ENCODE data around the gene CACNA1C. TPM values are rescaled to one million over a fixed set of nuclear protein-coding genes. Genes with fewer than 3 reads are reported as not detected.

Gene CACNA1C
- total and polyA plus RNA-seq, 2 of the 4 experiments (the other 2 are of a cell fraction) = 1.6 to 2.6 TPM

DNA sequence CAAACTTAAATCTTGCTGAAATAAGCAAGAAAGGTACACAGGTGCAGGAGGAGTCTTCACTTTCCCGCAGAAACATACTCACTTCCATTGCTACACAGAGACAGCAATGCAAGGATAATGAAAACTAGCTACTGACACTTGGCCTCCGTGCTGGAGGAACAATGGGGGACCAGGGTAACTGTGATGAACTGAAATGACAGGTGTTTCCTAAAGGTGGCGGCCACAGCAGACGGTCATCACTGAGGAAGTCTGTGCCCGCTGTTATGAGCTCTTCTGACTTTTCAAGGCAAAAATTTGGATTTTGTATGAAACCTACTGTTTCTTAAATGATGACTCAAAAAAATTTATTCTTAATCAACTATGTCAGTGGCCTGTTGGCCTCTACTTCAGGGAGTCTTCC lies 189.4 kb downstream of the CACNA1C start:
- no peak overlapping the region for H4K8ac ChIP-seq (ENCODE audit: low read depth in 2 of 2, low read length in 2 of 2)
- BruUV-seq (replicated peaks) = no TSS peak
- no peak overlapping the region for H2AK5ac ChIP-seq (ENCODE audit: low read depth, low read length)
- intact Hi-C loops (cut with micrococcal nuclease) (no loop called here), in situ Hi-C loops (cut with MboI; ENCODE audit: low sequenced_read_pairs) (no loop called here), dilution Hi-C loops (cut with HindIII; ENCODE audit: low sequenced_read_pairs, unreplicated experiment) (no loop called here)
- POLR2A ChIA-PET (ENCODE audit: unreplicated experiment) = no interaction called here
- peaks cover 29% of the 10 kb centered on the region for H3K4me1 ChIP-seq (ENCODE audit: control insufficient read depth, insufficient read depth, low read length)
- no peak overlapping the region for H4K5ac ChIP-seq (ENCODE audit: low read depth, low read length)
- 0 out of 2 replicates have a peak, but pooled peaks cover 3% of the 10 kb centered on the region for H4K20me1 ChIP-seq (ENCODE audit: insufficient read depth, low read length)
- H2BK120ac ChIP-seq (ENCODE audit: low read depth, low read length) = no peak overlapping the region
- no peak overlapping the region for H3K4me3 ChIP-seq (ENCODE audit: insufficient read depth, low read depth, low read length)
- H3K79me1 ChIP-seq (ENCODE audit: low read depth in 1 of 2, low read length in 2 of 2) = peaks cover 0 to 31% of the 10 kb centered on the region in 2 experiments; a peak in 3 of 4 replicates
- no peaks in the 10 kb centered on the region for H3K27me3 ChIP-seq (ENCODE audit: control insufficient read depth, insufficient read depth, low read length)
- 20% methylated on average over 1 of the region's 5 CpGs; no CpG with 5 or more reads in 1 of the 2 experiments for WGBS, 2 experiments (ENCODE audit: extremely low coverage in 2 of 2, insufficient read length in 1 of 2)
- H3K9ac ChIP-seq (ENCODE audit: low read depth, low read length) = no peak overlapping the region
- TF ChIP-seq SMC3 (IDR thresholded peaks at IDR 0.05; ENCODE audit: low read depth, low read length) (no peak), CEBPB (IDR thresholded peaks at IDR 0.05; ENCODE audit: low read depth, low read length) (no peak), MXI1 (IDR thresholded peaks at IDR 0.05; ENCODE audit: borderline replicate concordance, low read depth, low read length) (no peak), RCOR1 (IDR thresholded peaks at IDR 0.05; ENCODE audit: insufficient replicate concordance, low read length) (no peak), POLR2A (IDR thresholded peaks at IDR 0.05; ENCODE audit: low read depth, low read length) (no peak), NFE2L2 (IDR thresholded peaks at IDR 0.05; ENCODE audit: low read depth, low read length) (no peak), CHD1 (IDR thresholded peaks at IDR 0.05; ENCODE audit: low read depth, low read length) (no peak), BHLHE40 (IDR thresholded peaks at IDR 0.05; ENCODE audit: low read depth, low read length) (no peak), RAD21 (IDR thresholded peaks at IDR 0.05; ENCODE audit: low read length) (no peak)
- TF ChIP-seq, protein P1, sequence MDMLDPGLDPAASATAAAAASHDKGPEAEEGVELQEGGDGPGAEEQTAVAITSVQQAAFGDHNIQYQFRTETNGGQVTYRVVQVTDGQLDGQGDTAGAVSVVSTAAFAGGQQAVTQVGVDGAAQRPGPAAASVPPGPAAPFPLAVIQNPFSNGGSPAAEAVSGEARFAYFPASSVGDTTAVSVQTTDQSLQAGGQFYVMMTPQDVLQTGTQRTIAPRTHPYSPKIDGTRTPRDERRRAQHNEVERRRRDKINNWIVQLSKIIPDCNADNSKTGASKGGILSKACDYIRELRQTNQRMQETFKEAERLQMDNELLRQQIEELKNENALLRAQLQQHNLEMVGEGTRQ (IDR thresholded peaks at IDR 0.05; ENCODE audit: low read depth, low read length) = no peak
- TF ChIP-seq, protein P2, sequence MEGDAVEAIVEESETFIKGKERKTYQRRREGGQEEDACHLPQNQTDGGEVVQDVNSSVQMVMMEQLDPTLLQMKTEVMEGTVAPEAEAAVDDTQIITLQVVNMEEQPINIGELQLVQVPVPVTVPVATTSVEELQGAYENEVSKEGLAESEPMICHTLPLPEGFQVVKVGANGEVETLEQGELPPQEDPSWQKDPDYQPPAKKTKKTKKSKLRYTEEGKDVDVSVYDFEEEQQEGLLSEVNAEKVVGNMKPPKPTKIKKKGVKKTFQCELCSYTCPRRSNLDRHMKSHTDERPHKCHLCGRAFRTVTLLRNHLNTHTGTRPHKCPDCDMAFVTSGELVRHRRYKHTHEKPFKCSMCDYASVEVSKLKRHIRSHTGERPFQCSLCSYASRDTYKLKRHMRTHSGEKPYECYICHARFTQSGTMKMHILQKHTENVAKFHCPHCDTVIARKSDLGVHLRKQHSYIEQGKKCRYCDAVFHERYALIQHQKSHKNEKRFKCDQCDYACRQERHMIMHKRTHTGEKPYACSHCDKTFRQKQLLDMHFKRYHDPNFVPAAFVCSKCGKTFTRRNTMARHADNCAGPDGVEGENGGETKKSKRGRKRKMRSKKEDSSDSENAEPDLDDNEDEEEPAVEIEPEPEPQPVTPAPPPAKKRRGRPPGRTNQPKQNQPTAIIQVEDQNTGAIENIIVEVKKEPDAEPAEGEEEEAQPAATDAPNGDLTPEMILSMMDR (conservative IDR thresholded peaks at IDR 0.05; ENCODE audit: low read depth, low read length) = no peak
- no peak overlapping the region for H2BK5ac ChIP-seq (ENCODE audit: low read depth, low read length, poor library complexity, severe bottlenecking)
- DNase-seq = no peak
- H2AFZ ChIP-seq (replicated peaks; ENCODE audit: low read length, poor library complexity) = no peak overlapping the region
- H2BK15ac ChIP-seq (ENCODE audit: low read depth, low read length) = no peak overlapping the region
- no peak overlapping the region for H3K27ac ChIP-seq (ENCODE audit: insufficient read depth, low read length)
- H4K91ac ChIP-seq (ENCODE audit: insufficient read depth, low read depth, low read length) = no peak overlapping the region
- H3K14ac ChIP-seq (replicated peaks; ENCODE audit: low read depth, low read length) = no peak overlapping the region
- no peak overlapping the region for H3K4ac ChIP-seq (ENCODE audit: low read depth, low read length)
- H2AK9ac ChIP-seq (replicated peaks; ENCODE audit: low read depth, low read length, poor library complexity) = no peak overlapping the region
- no peak overlapping the region for H3K18ac ChIP-seq (ENCODE audit: low read depth, low read length)
- H3K36me3 ChIP-seq (ENCODE audit: control insufficient read depth, insufficient read depth, low read length) = no peaks in the 10 kb centered on the region
- CTCF ChIA-PET = no interaction called here
- H2BK20ac ChIP-seq (ENCODE audit: low read depth, low read length) = no peak overlapping the region; the same call in 1 of the 2 replicates
- peaks cover 25% of the 10 kb centered on the region for H3K9me1 ChIP-seq (ENCODE audit: insufficient read depth, low read length)
- ATAC-seq (ENCODE audit: low read depth) = no peak
- no peak overlapping the region for H3K4me2 ChIP-seq (ENCODE audit: low read depth, low read length)
- no peak overlapping the region for H3K23ac ChIP-seq (ENCODE audit: low read depth, low read length)
- no peaks in the 10 kb centered on the region for H3K9me3 ChIP-seq (ENCODE audit: control insufficient read depth, insufficient read depth, low read length)
- H3K56ac ChIP-seq (ENCODE audit: extremely low read depth, insufficient read depth, low read length) = no peak overlapping the region

Data from IMR-90 (cell line).